MM.1S (cell line): ENCODE data around the gene AZU1.

Experiments
- DNase-seq: peaks from one replicate; pipeline ENCODE4 v3.0.0-alpha.2; 2015
- H2AFZ ChIP-seq: fragments of 300-600 bp; sonication (generic); 2 replicates; pipeline ENCODE4 v1.6.0; 2016; ENCODE audit warnings: antibody characterized with exemption, low read length
- H3F3A ChIP-seq: fragments of 300-600 bp; sonication (generic); 2 replicates; pipeline ENCODE4 v1.6.1; 2016; ENCODE audit warnings: mild to moderate bottlenecking, antibody characterized with exemption, low read length, moderate library complexity, mixed read lengths; ENCODE audit not compliant: insufficient read depth
- H3K27ac ChIP-seq: fragments of 300-600 bp; sonication (generic); 2 replicates; pipeline ENCODE4 v1.5.1; 2016; ENCODE audit warnings: mild to moderate bottlenecking, low read length
- H3K27me3 ChIP-seq: fragments of 300-600 bp; sonication (generic); replicated peaks from 2 replicates; pipeline ENCODE4 v1.6.0; 2016; ENCODE audit warnings: low read length; ENCODE audit not compliant: insufficient read depth
- H3K36me3 ChIP-seq: fragments of 300-600 bp; sonication (generic); replicated peaks from 2 replicates; pipeline ENCODE4 v1.6.1; 2016; ENCODE audit warnings: mild to moderate bottlenecking, low read length, mixed read lengths; ENCODE audit not compliant: insufficient read depth
- H3K4me1 ChIP-seq: fragments of 300-600 bp; sonication (generic); 2 replicates; pipeline ENCODE4 v1.6.1; 2016; ENCODE audit warnings: low read length, mixed read lengths
- H3K4me2 ChIP-seq: fragments of 300-600 bp; sonication (generic); 2 replicates; pipeline ENCODE4 v1.6.0; 2016; ENCODE audit warnings: low read depth, low read length
- H3K4me3 ChIP-seq: fragments of 300-600 bp; sonication (generic); 2 replicates; pipeline ENCODE4 v1.5.1; 2016; ENCODE audit warnings: low read length, mixed read lengths
- H3K79me2 ChIP-seq: fragments of 300-600 bp; sonication (generic); 2 replicates; pipeline ENCODE4 v1.6.1; 2016; ENCODE audit warnings: mixed run types, low read length, mixed read lengths
- H3K9ac ChIP-seq: fragments of 300-600 bp; sonication (generic); 2 replicates; pipeline ENCODE4 v1.6.1; 2016; ENCODE audit warnings: low read length, mixed read lengths
- H3K9me2 ChIP-seq: fragments of 300-600 bp; sonication (generic); replicated peaks from 2 replicates; pipeline ENCODE4 v1.6.1; 2016; ENCODE audit warnings: mild to moderate bottlenecking, low read length, mixed read lengths; ENCODE audit not compliant: insufficient read depth
- H3K9me3 ChIP-seq: fragments of 300-600 bp; sonication (generic); replicated peaks from 2 replicates; pipeline ENCODE4 v1.6.1; 2016; ENCODE audit warnings: mild to moderate bottlenecking, low read length, mixed read lengths; ENCODE audit not compliant: insufficient read depth
- H4K20me1 ChIP-seq: fragments of 300-600 bp; sonication (generic); 2 replicates; pipeline ENCODE4 v1.6.1; 2016; ENCODE audit warnings: mild to moderate bottlenecking, low read length, moderate library complexity, mixed read lengths; ENCODE audit not compliant: insufficient read depth
- CTCF ChIP-seq: fragments of 300-600 bp; sonication (generic); IDR thresholded peaks from 2 replicates; pipeline ENCODE4 v1.5.1; 2016; ENCODE audit warnings: antibody characterized with exemption, low read length, mixed read lengths
- EZH2 ChIP-seq: fragments of 300-600 bp; sonication (generic); optimal IDR thresholded peaks from 2 replicates; pipeline ENCODE3; 2017; ENCODE audit warnings: low read depth, mild to moderate bottlenecking, antibody characterized with exemption, low read length, mixed read lengths
- EZH2phosphoT487 ChIP-seq: fragments of 300-600 bp; sonication (generic); IDR thresholded peaks from 2 replicates; pipeline ENCODE4 v1.6.1; 2018; ENCODE audit warnings: antibody characterized with exemption, low read length

Gene AZU1

GRCh38 chr19:843180-843835 lies 15.7 kb downstream of the AZU1 start:
- Histone ChIP-seq H3K36me3 (no peaks in the 10 kb centered on the region), H3K9ac (no peak overlapping the region), H2AFZ (no peak overlapping the region), H3K4me3 (no peak overlapping the region), H3K27ac (no peak overlapping the region), H3K4me2 (peak overlapping the region; percentile 31; the same call in 1 of the 2 replicates), H3K9me3 (no peaks in the 10 kb centered on the region), H3K79me2 (no peaks in the 10 kb centered on the region), H3K4me1 (peaks cover 8% of the 10 kb centered on the region; the same call in 1 of the 2 replicates), H3K27me3 (peaks cover 79% of the 10 kb centered on the region), H3K9me2 (no peaks in the 10 kb centered on the region), H3F3A (peaks cover 9% of the 10 kb centered on the region), H4K20me1 (no peaks in the 10 kb centered on the region)
- no peak for DNase-seq
- TF ChIP-seq EZH2phosphoT487: no peak
- TF ChIP-seq CTCF: no peak
- TF ChIP-seq EZH2: no peak

GRCh38 chr19:843836-844545 lies 16.4 kb downstream of the AZU1 start:
- Histone ChIP-seq H3K36me3 (no peaks in the 10 kb centered on the region), H3K9me3 (no peaks in the 10 kb centered on the region), H2AFZ (no peak overlapping the region), H3K9me2 (no peaks in the 10 kb centered on the region), H3K9ac (no peak overlapping the region), H4K20me1 (no peaks in the 10 kb centered on the region), H3F3A (peaks cover 9% of the 10 kb centered on the region), H3K4me3 (no peak overlapping the region), H3K4me2 (peak overlapping the region; percentile 31; the same call in 1 of the 2 replicates), H3K27me3 (peaks cover 81% of the 10 kb centered on the region), H3K4me1 (peaks cover 8% of the 10 kb centered on the region; the same call in 1 of the 2 replicates), H3K27ac (no peak overlapping the region), H3K79me2 (no peaks in the 10 kb centered on the region)
- no peak for DNase-seq
- TF ChIP-seq EZH2phosphoT487 (no peak), EZH2 (no peak), CTCF (no peak)

GRCh38 chr19:844546-844971 lies 16.9 kb downstream of the AZU1 start:
- no peak for TF ChIP-seq CTCF
- no peak for TF ChIP-seq EZH2
- no peak for TF ChIP-seq EZH2phosphoT487
- Histone ChIP-seq H3K9me2 (no peaks in the 10 kb centered on the region), H3K4me2 (0 out of 2 replicates have a peak overlapping the region, but pooled peaks have one; percentile 16), H3K27ac (no peak overlapping the region), H3K79me2 (no peaks in the 10 kb centered on the region), H3K4me1 (peaks cover 8% of the 10 kb centered on the region; the same call in 1 of the 2 replicates), H3K4me3 (no peak overlapping the region), H3K9me3 (no peaks in the 10 kb centered on the region), H3K36me3 (no peaks in the 10 kb centered on the region), H2AFZ (no peak overlapping the region), H3K27me3 (peaks cover 81% of the 10 kb centered on the region), H4K20me1 (no peaks in the 10 kb centered on the region), H3F3A (peaks cover 9% of the 10 kb centered on the region), H3K9ac (no peak overlapping the region)
- no peak for DNase-seq
